DOHH2 (cell line): ENCODE results near the gene PROM2.
A peak's percentile ranks its signal among the peaks of the same experiment; 100 is the strongest.

ENCODE experiments used
- H3F3A ChIP-seq: fragments of 200-600 bp; sonication (generic), shearing (Covaris generic); 2 replicates; pipeline ENCODE4 v1.6.0; 2016; ENCODE audit warnings: antibody characterized with exemption, mild to moderate bottlenecking; ENCODE audit not compliant: control insufficient read depth, insufficient read depth
- H3K27ac ChIP-seq: fragments of 200-600 bp; sonication (generic); 2 replicates; pipeline ENCODE4 v1.5.1; 2014; ENCODE audit warnings: low read depth, mild to moderate bottlenecking, low read length, moderate library complexity
- H3K27me3 ChIP-seq: fragments of 200-600 bp; sonication (generic); 2 replicates; pipeline ENCODE4 v1.6.1; 2014; ENCODE audit warnings: mild to moderate bottlenecking, low read length, mixed read lengths; ENCODE audit not compliant: control insufficient read depth
- H3K36me3 ChIP-seq: fragments of 200-600 bp; sonication (generic); 2 replicates; pipeline ENCODE4 v1.6.1; 2014; ENCODE audit warnings: mild to moderate bottlenecking, low read length, moderate library complexity, mixed read lengths; ENCODE audit not compliant: control insufficient read depth
- H3K4me1 ChIP-seq: fragments of 200-600 bp; sonication (generic); 2 replicates; pipeline ENCODE4 v1.6.1; 2014; ENCODE audit warnings: mild to moderate bottlenecking, low read length, mixed read lengths; ENCODE audit not compliant: control insufficient read depth
- H3K4me2 ChIP-seq: fragments of 200-600 bp; sonication (generic); 2 replicates; pipeline ENCODE4 v1.6.0; 2014; ENCODE audit warnings: mild to moderate bottlenecking, low read length, moderate library complexity
- H3K4me3 ChIP-seq: fragments of 200-600 bp; sonication (generic); 2 replicates; pipeline ENCODE4 v1.5.1; 2014; ENCODE audit warnings: mild to moderate bottlenecking, low read length, mixed read lengths
- H3K79me2 ChIP-seq: fragments of 200-600 bp; sonication (generic); 2 replicates; pipeline ENCODE4 v1.6.1; 2014; ENCODE audit warnings: mild to moderate bottlenecking, low read length, mixed read lengths; ENCODE audit not compliant: control insufficient read depth
- H3K9me2 ChIP-seq: fragments of 200-600 bp; sonication (generic); replicated peaks from 2 replicates; pipeline ENCODE4 v1.6.1; 2014; ENCODE audit warnings: mild to moderate bottlenecking, low read length, mixed read lengths; ENCODE audit not compliant: control insufficient read depth
- H3K9me3 ChIP-seq: fragments of 200-600 bp; sonication (generic); 2 replicates; pipeline ENCODE4 v1.6.1; 2014; ENCODE audit warnings: antibody characterized with exemption, low read length, mixed read lengths; ENCODE audit not compliant: control insufficient read depth, insufficient read depth
- H4K20me1 ChIP-seq: fragments of 200-600 bp; sonication (generic); 2 replicates; pipeline ENCODE4 v1.6.0; 2014; ENCODE audit warnings: low read depth, mild to moderate bottlenecking, antibody characterized with exemption, low read length, moderate library complexity; ENCODE audit not compliant: control insufficient read depth, insufficient read depth
- CTCF ChIP-seq: fragments of 200-600 bp; sonication (generic); IDR thresholded peaks from one replicate; pipeline ENCODE4 v1.5.1; 2014; ENCODE audit warnings: antibody characterized with exemption, mild to moderate bottlenecking, low read depth, low read length; ENCODE audit not compliant: poor library complexity, severe bottlenecking
- EZH2phosphoT487 ChIP-seq: fragments of 200-600 bp; sonication (generic); IDR thresholded peaks from 2 replicates; pipeline ENCODE4 v1.6.1; 2017; ENCODE audit warnings: borderline replicate concordance, mild to moderate bottlenecking, antibody characterized with exemption, low read length, moderate library complexity, mixed read lengths

The PROM2 gene

DNA sequence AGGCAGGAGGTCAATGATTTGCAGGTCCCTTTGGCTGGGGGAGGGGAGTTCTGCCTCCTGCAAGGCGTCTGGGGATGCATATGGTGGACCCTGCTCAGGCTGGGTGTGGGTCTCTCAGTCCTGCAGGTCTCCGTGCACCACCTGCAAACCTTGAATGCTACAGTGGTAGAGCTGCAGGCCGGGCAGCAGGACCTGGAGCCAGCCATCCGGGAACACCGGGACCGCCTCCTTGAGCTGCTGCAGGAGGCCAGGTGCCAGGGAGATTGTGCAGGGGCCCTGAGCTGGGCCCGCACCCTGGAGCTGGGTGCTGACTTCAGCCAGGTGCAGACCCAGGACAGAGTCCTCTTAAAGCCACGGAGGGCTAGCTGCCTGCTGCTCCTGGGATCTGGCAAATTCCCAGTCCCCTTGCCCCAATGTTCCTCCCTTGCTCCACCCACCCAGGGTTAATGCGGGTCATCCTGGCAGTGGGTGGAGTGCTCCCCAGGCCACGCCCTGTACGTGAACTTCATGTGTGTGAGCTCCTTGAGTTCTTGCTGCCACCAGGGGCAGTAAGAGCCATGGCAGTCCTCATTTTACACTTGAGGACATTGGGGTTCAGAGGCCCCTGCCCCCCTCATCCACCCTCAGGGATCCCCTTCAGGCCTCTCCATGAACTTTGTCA lies 3.1 kb downstream of the PROM2 start:
- H3K9me2 ChIP-seq, result no peaks in the 10 kb centered on the region
- no peaks in the 10 kb centered on the region for H4K20me1 ChIP-seq
- no peaks in the 10 kb centered on the region for H3K36me3 ChIP-seq
- H3K9me3 ChIP-seq, result no peaks in the 10 kb centered on the region
- no peak overlapping the region for H3K4me3 ChIP-seq
- no peak for TF ChIP-seq EZH2phosphoT487
- TF ChIP-seq CTCF, result peak; percentile 19
- H3K79me2 ChIP-seq, result no peaks in the 10 kb centered on the region
- H3K27ac ChIP-seq, result no peak overlapping the region
- no peak overlapping the region for H3K4me2 ChIP-seq
- no peaks in the 10 kb centered on the region for H3F3A ChIP-seq
- H3K4me1 ChIP-seq, result no peaks in the 10 kb centered on the region
- no peaks in the 10 kb centered on the region for H3K27me3 ChIP-seq

- Histone ChIP-seq H3K36me3 (no peaks in the 10 kb centered on the region), H4K20me1 (no peaks in the 10 kb centered on the region), H3K9me3 (no peaks in the 10 kb centered on the region), H3F3A (no peaks in the 10 kb centered on the region), H3K27me3 (no peaks in the 10 kb centered on the region), H3K27ac (no peak overlapping the region), H3K9me2 (no peaks in the 10 kb centered on the region), H3K4me1 (no peaks in the 10 kb centered on the region), H3K4me3 (no peak overlapping the region), H3K79me2 (no peaks in the 10 kb centered on the region), H3K4me2 (no peak overlapping the region)
- TF ChIP-seq EZH2phosphoT487 (no peak), CTCF (no peak)
Measured at GRCh38 chr2:95278051-95278471, 3.8 kb downstream of the PROM2 start.

DNA sequence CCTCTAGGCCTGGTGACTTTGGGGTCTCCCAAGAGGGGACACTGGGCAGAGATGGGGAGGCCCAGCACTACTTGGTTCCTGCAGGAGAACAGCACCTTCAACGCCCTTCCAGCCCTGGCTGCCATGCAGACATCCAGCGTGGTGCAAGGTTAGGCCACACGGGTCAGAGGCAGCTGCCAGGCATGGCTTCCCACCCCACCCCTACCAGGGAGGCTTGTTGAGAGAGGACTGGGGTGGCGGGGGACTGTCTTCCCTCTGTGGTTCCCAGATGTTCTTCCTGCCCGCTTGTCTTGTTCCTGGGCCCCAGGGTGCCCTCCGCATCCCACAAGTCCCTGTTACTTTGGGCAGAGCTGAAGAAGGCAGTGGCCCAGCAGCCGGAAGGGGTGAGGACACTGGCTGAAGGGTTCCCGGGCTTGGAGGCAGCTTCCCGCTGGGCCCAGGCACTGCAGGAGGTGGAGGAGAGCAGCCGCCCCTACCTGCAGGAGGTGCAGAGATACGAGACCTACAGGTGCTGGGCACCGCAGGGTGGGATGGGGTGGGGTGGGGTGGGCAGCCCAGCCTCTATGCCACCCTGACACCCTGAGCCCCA lies 4.5 kb downstream of the PROM2 start:
- H3K9me2 ChIP-seq, result no peaks in the 10 kb centered on the region
- no peak for TF ChIP-seq EZH2phosphoT487
- TF ChIP-seq CTCF, result no peak
- no peaks in the 10 kb centered on the region for H4K20me1 ChIP-seq
- H3K4me3 ChIP-seq, result no peak overlapping the region
- no peaks in the 10 kb centered on the region for H3K4me1 ChIP-seq
- H3K27ac ChIP-seq, result no peak overlapping the region
- no peaks in the 10 kb centered on the region for H3F3A ChIP-seq
- H3K9me3 ChIP-seq, result no peaks in the 10 kb centered on the region
- H3K36me3 ChIP-seq, result no peaks in the 10 kb centered on the region
- H3K79me2 ChIP-seq, result no peaks in the 10 kb centered on the region
- H3K4me2 ChIP-seq, result no peak overlapping the region
- no peaks in the 10 kb centered on the region for H3K27me3 ChIP-seq
